Lung (tissue), 16 donors: ENCODE measurements around the gene RPRML. TPM values are rescaled to one million over a fixed set of nuclear protein-coding genes. Genes with fewer than 3 reads are reported as not detected.
A peak's percentile ranks its signal among the peaks of the same experiment; 100 is the strongest.
"Not testable (repeated sequence)": the region's sequence is repeated elsewhere in the genome, so short reads cannot be mapped to it uniquely, and the experiment has no call there.

ENCODE experiments used
- ATAC-seq: fragments of 200-7000 bp; cut with Tn5 transposase; one replicate; pipeline ENCODE4 v1.9.1; 2020; ENCODE audit warnings: moderate number of reproducible peaks; ENCODE audit not compliant: insufficient read depth, low FRiP score
- DNase-seq, 3 donors: peaks; one replicate each; pipeline ENCODE4 v3.0.0-alpha.2; 2013 to 2017
- H3K27ac ChIP-seq, 2 donors: one replicate each; pipeline ENCODE4 v1.5.1; 2013; ENCODE audit warnings: mild to moderate bottlenecking in 2 of 2, moderate library complexity in 2 of 2, control low read depth in 1 of 2, inconsistent platforms in 1 of 2, low read depth in 1 of 2, low read length in 1 of 2
- H3K27me3 ChIP-seq, 3 donors: one replicate each; pipeline ENCODE4 v1.5.1; 2013; ENCODE audit warnings: low read length in 2 of 3; ENCODE audit not compliant: control insufficient read depth in 3 of 3, insufficient read depth in 3 of 3
- H3K36me3 ChIP-seq, 4 donors: one replicate each; pipeline ENCODE4 v1.5.1; 2013; ENCODE audit warnings: low read length in 4 of 4, mild to moderate bottlenecking in 1 of 4, moderate library complexity in 1 of 4; ENCODE audit not compliant: control insufficient read depth in 4 of 4, insufficient read depth in 4 of 4
- H3K4me1 ChIP-seq, 5 donors: one replicate each; pipeline ENCODE4 v1.5.1; 2013; ENCODE audit warnings: low read length in 5 of 5, mild to moderate bottlenecking in 2 of 5, moderate library complexity in 1 of 5; ENCODE audit not compliant: control insufficient read depth in 5 of 5, insufficient read depth in 5 of 5
- H3K4me3 ChIP-seq: one replicate; pipeline ENCODE4 v1.5.1; 2013; ENCODE audit warnings: mild to moderate bottlenecking, control low read depth, moderate library complexity
- H3K9ac ChIP-seq, 2 donors: one replicate each; pipeline ENCODE4 v1.5.1; 2013; ENCODE audit warnings: low read length in 2 of 2, control low read depth in 1 of 2; ENCODE audit not compliant: insufficient read depth in 1 of 2
- H3K9me3 ChIP-seq, 4 donors: one replicate each; pipeline ENCODE4 v1.5.1; 2013; ENCODE audit warnings: low read length in 3 of 4, mild to moderate bottlenecking in 1 of 4, moderate library complexity in 1 of 4; ENCODE audit not compliant: control insufficient read depth in 4 of 4, insufficient read depth in 3 of 4
- CTCF ChIP-seq: IDR thresholded peaks from 2 replicates; pipeline ENCODE4 v1.5.1; 2012; ENCODE audit warnings: mild to moderate bottlenecking; ENCODE audit errors: control extremely low read depth, extremely low read depth
- WGBS, 2 donors: extraction: QIAGEN DNeasy Blood & Tissue Kit; methylation state at CpG; one replicate each; pipeline ENCODE4 v1.1.7; 2013; 5-methylcytosine and 5-hydroxymethylcytosine counted together
- long read RNA-seq, 5 donors: transcript quantifications; one replicate each; lab custom pipeline, GENCODE V29; 2026
- polyA plus RNA-seq, 2 donors: library from polyadenylated mRNA; stranded (reverse); fragments of 200-250 nt; gene quantifications; one replicate each; pipeline ENCODE4 v1.2.1, GENCODE V29; 2013
- total RNA-seq, 2 donors: library from RNA; depleted of rRNA in 1 of 2; stranded (reverse); fragments of >200 nt in 1 of 2; gene quantifications; one replicate each; pipeline ENCODE4 v1.2.1, GENCODE V29; 2014 to 2021
- donor health status: control.
- donor health status: control.
- donor health status: Bipolar disorder and iron deficiency.
- donor health status: healthy.
- donor health status: DM: yes; HTN: yes; CAD: no.

The RPRML gene
- total RNA-seq (under 1 TPM in 1 of 2 donors, not detected in 1; 0.37 TPM), polyA plus RNA-seq (under 1 TPM in 1 of 2 donors, not detected in 1; 0.10 TPM)
- long read RNA-seq, donor 1, result 0 reads
- long read RNA-seq, donor 2, partial matches to known transcripts, result 0 of 1 reads
- long read RNA-seq, donor 2, other reads (novel, unspliced or antisense), result 0 of 1 reads
- long read RNA-seq, donor 3, result 0 reads
- long read RNA-seq, donor 4, result 0 reads
- long read RNA-seq, donor 5, result 0 reads

- no peak within 1 kb of the TSS for H3K27ac ChIP-seq
- H3K27me3 ChIP-seq, result peaks cover 10 to 39% (median 36%) of the 10 kb centered on the region in 3 donors
- ATAC-seq (peak; percentile 11), DNase-seq (peak; percentile 33 to 46 (median 39))
- peaks cover 0 to 2% (median 0%) of the 10 kb centered on the region in 4 donors for H3K9me3 ChIP-seq
- H3K36me3 ChIP-seq, result no peaks in the 10 kb centered on the region
- TF ChIP-seq CTCF, result no peak
- H3K4me1 ChIP-seq, result peaks cover 0 to 15% (median 0%) of the 10 kb centered on the region in 5 donors
- no peak within 1 kb of the TSS for H3K9ac ChIP-seq
- 2% methylated on average over 33 to 57 of the region's 57 CpGs for WGBS, 2 donors
- peak within 1 kb of the TSS; percentile 47 for H3K4me3 ChIP-seq
Observed at GRCh38 chr17:46979147-46979863, at the start of gene RPRML. Gene RPRML (minus strand): TSS chr17:46979253. CDS start chr17:46979007, 246 bp downstream.

GRCh38 chr17:47016966-47017365 is 37.9 kb upstream of the RPRML start:
- not testable (repeated sequence) for H3K27ac ChIP-seq, H3K27me3 ChIP-seq, H3K4me3 ChIP-seq, H3K9me3 ChIP-seq, H3K4me1 ChIP-seq, DNase-seq, ATAC-seq, H3K36me3 ChIP-seq, H3K9ac ChIP-seq
- 98 to 99% methylated on average over 11 of the region's 15 CpGs for WGBS, 2 donors

- no peaks in the 10 kb centered on the region for H3K27me3 ChIP-seq
- no peak overlapping the region for H3K9ac ChIP-seq
- DNase-seq (no peak), ATAC-seq (no peak)
- no peak overlapping the region for H3K4me3 ChIP-seq
- 86 to 91% methylated on average over 2 of the region's 2 CpGs for WGBS, 2 donors
- H3K4me1 ChIP-seq, result no peaks in the 10 kb centered on the region
- H3K9me3 ChIP-seq, result no peaks in the 10 kb centered on the region
- no peak overlapping the region for H3K27ac ChIP-seq
- H3K36me3 ChIP-seq, result no peaks in the 10 kb centered on the region
- TF ChIP-seq CTCF, result no peak
Observed at GRCh38 chr17:47013341-47013740, 34.3 kb upstream of the RPRML start.

GRCh38 chr17:47012457-47012856 is 33.4 kb upstream of the RPRML start:
- ATAC-seq (no peak), DNase-seq (no peak)
- no peaks in the 10 kb centered on the region for H3K36me3 ChIP-seq
- H3K27me3 ChIP-seq, result no peaks in the 10 kb centered on the region
- TF ChIP-seq CTCF, result no peak
- no peak overlapping the region for H3K9ac ChIP-seq
- no peaks in the 10 kb centered on the region for H3K9me3 ChIP-seq
- H3K27ac ChIP-seq, result no peak overlapping the region
- no peak overlapping the region for H3K4me3 ChIP-seq
- no peaks in the 10 kb centered on the region for H3K4me1 ChIP-seq
